ENCODE results near the gene TMEM14B. TPM values are rescaled to one million over a fixed set of nuclear protein-coding genes. Genes with fewer than 3 reads are reported as not detected.
"Not testable (repeated sequence)": the region's sequence is repeated elsewhere in the genome, so short reads cannot be mapped to it uniquely, and the experiment has no call there.

TMEM14B gene
- total RNA-seq, 1 donor from 2014 or later = 62.3 TPM

DNA sequence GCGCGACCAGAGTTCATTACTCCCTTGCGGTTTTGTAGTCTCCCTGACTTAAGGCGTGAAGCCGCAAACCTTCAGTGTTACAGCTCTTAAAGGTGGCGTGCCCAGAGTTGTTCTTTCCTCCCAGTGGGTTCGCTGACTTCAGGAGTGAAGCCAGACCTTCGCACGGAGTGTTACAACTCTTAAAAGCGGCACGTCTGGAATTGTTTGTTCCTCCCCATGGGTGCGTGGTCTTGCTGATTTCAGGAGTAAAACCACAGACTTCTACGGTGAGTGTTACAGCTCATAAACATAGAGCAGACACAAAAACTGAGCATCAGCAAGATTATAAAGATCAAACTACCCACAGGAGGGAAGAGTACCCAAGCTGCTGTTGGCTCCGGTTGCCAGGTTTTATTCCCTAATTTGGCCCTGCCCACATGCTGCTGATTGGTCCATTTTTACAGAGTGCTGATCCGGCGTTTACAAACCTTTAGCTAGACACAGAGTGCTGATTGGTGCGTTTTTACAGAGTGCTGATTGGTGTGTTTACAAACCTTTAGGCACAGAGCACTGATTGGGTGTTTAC, 14.4 kb upstream of the TMEM14B start:
- Mint-ChIP-seq H3K9me3 (ENCODE audit: unreplicated experiment) (no peaks in the 10 kb centered on the region), H3K4me1 (ENCODE audit: low read depth, unreplicated experiment) (no peaks in the 10 kb centered on the region), H3K27me3 (ENCODE audit: unreplicated experiment) (no peaks in the 10 kb centered on the region), H3K4me3 (ENCODE audit: unreplicated experiment) (no peak overlapping the region), H3K27ac (ENCODE audit: unreplicated experiment) (no peak overlapping the region), H3K36me3 (ENCODE audit: unreplicated experiment) (peaks cover 8% of the 10 kb centered on the region)
- TF ChIP-seq, protein P1, sequence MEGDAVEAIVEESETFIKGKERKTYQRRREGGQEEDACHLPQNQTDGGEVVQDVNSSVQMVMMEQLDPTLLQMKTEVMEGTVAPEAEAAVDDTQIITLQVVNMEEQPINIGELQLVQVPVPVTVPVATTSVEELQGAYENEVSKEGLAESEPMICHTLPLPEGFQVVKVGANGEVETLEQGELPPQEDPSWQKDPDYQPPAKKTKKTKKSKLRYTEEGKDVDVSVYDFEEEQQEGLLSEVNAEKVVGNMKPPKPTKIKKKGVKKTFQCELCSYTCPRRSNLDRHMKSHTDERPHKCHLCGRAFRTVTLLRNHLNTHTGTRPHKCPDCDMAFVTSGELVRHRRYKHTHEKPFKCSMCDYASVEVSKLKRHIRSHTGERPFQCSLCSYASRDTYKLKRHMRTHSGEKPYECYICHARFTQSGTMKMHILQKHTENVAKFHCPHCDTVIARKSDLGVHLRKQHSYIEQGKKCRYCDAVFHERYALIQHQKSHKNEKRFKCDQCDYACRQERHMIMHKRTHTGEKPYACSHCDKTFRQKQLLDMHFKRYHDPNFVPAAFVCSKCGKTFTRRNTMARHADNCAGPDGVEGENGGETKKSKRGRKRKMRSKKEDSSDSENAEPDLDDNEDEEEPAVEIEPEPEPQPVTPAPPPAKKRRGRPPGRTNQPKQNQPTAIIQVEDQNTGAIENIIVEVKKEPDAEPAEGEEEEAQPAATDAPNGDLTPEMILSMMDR (IDR thresholded peaks at IDR 0.05; ENCODE audit: partially characterized antibody, unreplicated experiment) = no peak
- DNase-seq = no peak

DNA sequence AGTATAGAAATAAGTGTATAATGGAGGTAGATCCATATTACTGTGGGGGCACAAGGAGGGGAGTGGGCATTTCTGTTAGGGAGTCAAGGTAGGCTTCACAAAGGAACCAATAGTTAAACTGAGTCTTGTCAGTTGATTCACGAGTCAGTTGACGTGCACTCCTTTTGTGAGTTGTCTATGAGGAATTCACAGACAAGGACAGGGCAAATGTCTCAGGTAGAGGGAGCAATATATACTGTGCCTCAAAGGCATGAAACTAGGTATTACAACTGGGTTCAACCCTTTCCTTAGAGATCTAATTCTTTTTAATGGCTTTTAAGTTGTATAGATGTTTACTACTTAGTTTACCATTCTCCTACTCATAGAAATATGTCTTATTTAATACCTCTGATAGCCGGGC, 13.7 kb upstream of the TMEM14B start:
- TF ChIP-seq, protein P1 (IDR thresholded peaks at IDR 0.05; ENCODE audit: partially characterized antibody, unreplicated experiment) = no peak
- H3K27ac Mint-ChIP-seq (ENCODE audit: unreplicated experiment) = no peak overlapping the region
- H3K36me3 Mint-ChIP-seq (ENCODE audit: unreplicated experiment) = peaks cover 8% of the 10 kb centered on the region
- H3K27me3 Mint-ChIP-seq (ENCODE audit: unreplicated experiment) = no peaks in the 10 kb centered on the region
- peak overlapping the region; percentile 55 for H3K4me3 Mint-ChIP-seq (ENCODE audit: unreplicated experiment)
- H3K9me3 Mint-ChIP-seq (ENCODE audit: unreplicated experiment) = no peaks in the 10 kb centered on the region
- H3K4me1 Mint-ChIP-seq (ENCODE audit: low read depth, unreplicated experiment) = no peaks in the 10 kb centered on the region
- DNase-seq = no peak

GRCh38 chr6:10736731-10737130, 10.9 kb upstream of the TMEM14B start:
- no peaks in the 10 kb centered on the region for H3K9me3 Mint-ChIP-seq (ENCODE audit: unreplicated experiment)

DNA sequence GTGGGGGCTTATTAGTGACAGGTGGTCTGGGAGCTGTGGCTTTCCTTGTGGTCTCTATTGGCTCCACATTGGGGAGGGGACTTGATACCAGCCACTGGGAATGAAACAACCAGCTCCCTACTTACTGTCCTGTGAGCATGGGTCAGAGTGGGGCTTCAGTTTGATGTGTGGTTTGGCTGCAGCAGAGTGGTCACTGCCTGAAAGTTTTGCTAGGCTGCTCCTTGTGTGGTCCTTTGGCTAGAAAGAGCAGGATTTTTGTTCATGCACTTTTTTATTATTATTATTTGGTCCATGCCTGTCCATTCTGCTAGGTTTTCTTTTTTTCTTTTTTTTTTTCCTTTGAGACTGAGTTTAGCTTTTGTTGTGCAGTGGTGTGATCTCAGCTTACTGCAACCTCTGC, 7.5 kb upstream of the TMEM14B start:
- no peaks in the 10 kb centered on the region for H3K9me3 Mint-ChIP-seq (ENCODE audit: unreplicated experiment)

More at GRCh38 chr6:10736731-10737130, 10.9 kb upstream of the TMEM14B start:
- TF ChIP-seq, protein P1 (IDR thresholded peaks at IDR 0.05; ENCODE audit: partially characterized antibody, unreplicated experiment) = no peak
- no peak for DNase-seq
- Mint-ChIP-seq H3K36me3 (ENCODE audit: unreplicated experiment) (peaks cover 8% of the 10 kb centered on the region), H3K27ac (ENCODE audit: unreplicated experiment) (no peak overlapping the region), H3K4me3 (ENCODE audit: unreplicated experiment) (no peak overlapping the region), H3K4me1 (ENCODE audit: low read depth, unreplicated experiment) (no peaks in the 10 kb centered on the region), H3K27me3 (ENCODE audit: unreplicated experiment) (no peaks in the 10 kb centered on the region)

GRCh38 chr6:10741643-10742042, 6.0 kb upstream of the TMEM14B start:
- not testable (repeated sequence) for H3K4me1 Mint-ChIP-seq (ENCODE audit: low read depth, unreplicated experiment); H3K27me3 Mint-ChIP-seq (ENCODE audit: unreplicated experiment); H3K27ac Mint-ChIP-seq (ENCODE audit: unreplicated experiment); H3K4me3 Mint-ChIP-seq (ENCODE audit: unreplicated experiment); DNase-seq; H3K9me3 Mint-ChIP-seq (ENCODE audit: unreplicated experiment); H3K36me3 Mint-ChIP-seq (ENCODE audit: unreplicated experiment)

More for the DNA sequence above, 7.5 kb upstream of the TMEM14B start:
- no peak for DNase-seq
- TF ChIP-seq, protein P1 (IDR thresholded peaks at IDR 0.05; ENCODE audit: partially characterized antibody, unreplicated experiment) = no peak
- no peaks in the 10 kb centered on the region for H3K4me1 Mint-ChIP-seq (ENCODE audit: low read depth, unreplicated experiment)
- H3K4me3 Mint-ChIP-seq (ENCODE audit: unreplicated experiment) = no peak overlapping the region
- no peaks in the 10 kb centered on the region for H3K27me3 Mint-ChIP-seq (ENCODE audit: unreplicated experiment)
- no peak overlapping the region for H3K27ac Mint-ChIP-seq (ENCODE audit: unreplicated experiment)
- H3K36me3 Mint-ChIP-seq (ENCODE audit: unreplicated experiment) = no peaks in the 10 kb centered on the region
